Osteoblast (primary cell): ENCODE results near the gene ADARB2. TPM values are rescaled to one million over a fixed set of nuclear protein-coding genes. Genes with fewer than 3 reads are reported as not detected.

Source experiments
- DNase-seq: peaks from one replicate; pipeline ENCODE4 v3.0.0; 2011; ENCODE audit warnings: low spot score, mixed read lengths; ENCODE audit not compliant: insufficient read length; ENCODE audit errors: missing footprints
- H2AFZ ChIP-seq: 2 replicates; pipeline ENCODE4 v1.6.0; 2011; ENCODE audit warnings: mild to moderate bottlenecking, low read length
- H3K27ac ChIP-seq: 2 replicates; pipeline ENCODE4 v1.5.1; 2011; ENCODE audit warnings: mild to moderate bottlenecking, low read depth, low read length, moderate library complexity
- H3K27me3 ChIP-seq: 2 replicates; pipeline ENCODE4 v1.6.0; 2012; ENCODE audit warnings: mild to moderate bottlenecking, control low read depth, inconsistent platforms, low read length, moderate library complexity; ENCODE audit not compliant: insufficient read depth
- H3K36me3 ChIP-seq: 2 replicates; pipeline ENCODE4 v1.5.1; 2011; ENCODE audit warnings: mild to moderate bottlenecking, low read length, control low read depth, moderate library complexity; ENCODE audit not compliant: insufficient read depth
- H3K4me1 ChIP-seq: 2 replicates; pipeline ENCODE4 v1.5.1; 2011; ENCODE audit warnings: mild to moderate bottlenecking, low read length, control low read depth, moderate library complexity; ENCODE audit not compliant: insufficient read depth
- H3K4me2 ChIP-seq: 2 replicates; pipeline ENCODE4 v1.6.0; 2011; ENCODE audit warnings: mild to moderate bottlenecking, low read length; ENCODE audit not compliant: insufficient read depth
- H3K4me3 ChIP-seq: fragments of 200-600 bp; sonication (generic); 3 replicates; pipeline ENCODE4 v1.5.1; 2012; ENCODE audit warnings: mild to moderate bottlenecking, low read length, inconsistent platforms; ENCODE audit not compliant: insufficient read depth
- H3K79me2 ChIP-seq: 2 replicates; pipeline ENCODE4 v1.6.0; 2012; ENCODE audit warnings: mild to moderate bottlenecking, low read length, control low read depth, inconsistent platforms; ENCODE audit not compliant: insufficient read depth
- H3K9me3 ChIP-seq: 2 replicates; pipeline ENCODE4 v1.5.1; 2011; ENCODE audit warnings: low read depth, low read length, control low read depth
- H4K20me1 ChIP-seq: 2 replicates; pipeline ENCODE4 v1.6.0; 2012; ENCODE audit warnings: mild to moderate bottlenecking, low read length, control low read depth; ENCODE audit not compliant: insufficient read depth
- total RNA-seq: library from RNA; depleted of rRNA; stranded (reverse); fragments of >200 nt; gene quantifications from 2 replicates; pipeline ENCODE4 v1.2.3, GENCODE V29; 2012
- TF ChIP-seq, protein P1 (sequence below): IDR thresholded peaks from 2 replicates; pipeline ENCODE4 v1.5.1; 2011; ENCODE audit warnings: mild to moderate bottlenecking, low read depth, low read length, moderate library complexity; ENCODE audit errors: extremely low read depth

ADARB2 gene
- total RNA-seq, 1 donor = not detected

DNA sequence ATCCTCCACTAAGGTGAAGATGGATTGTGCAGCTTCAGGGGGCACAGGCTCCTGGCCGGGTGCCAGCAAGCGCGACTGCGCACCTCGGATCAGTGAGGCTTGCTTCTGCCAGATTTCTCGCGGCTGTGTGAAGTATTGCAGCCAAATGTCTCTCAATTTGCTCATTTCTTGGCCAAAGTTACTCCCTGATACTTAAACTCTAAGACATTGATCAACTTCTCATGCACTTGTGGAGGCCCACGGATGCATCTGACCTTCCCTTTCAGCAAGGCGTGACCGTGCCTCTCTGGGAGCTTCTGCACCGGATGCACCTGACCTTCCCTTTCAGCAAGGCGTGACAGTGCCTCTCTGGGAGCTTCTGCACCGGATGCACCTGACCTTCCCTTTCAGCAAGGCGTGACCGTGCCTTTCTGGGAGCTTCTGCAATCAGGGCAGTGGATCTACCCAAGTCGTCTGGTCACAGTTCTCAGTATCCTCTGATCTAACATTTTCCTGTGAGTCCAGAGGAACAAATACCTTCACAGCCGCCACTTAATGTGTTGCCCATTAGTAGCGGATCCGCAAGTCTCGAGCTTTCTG, 248.3 kb downstream of the ADARB2 start:
- no peak overlapping the region for H3K4me3 ChIP-seq
- no peak for DNase-seq
- no peaks in the 10 kb centered on the region for H3K4me1 ChIP-seq
- no peaks in the 10 kb centered on the region for H3K9me3 ChIP-seq
- no peaks in the 10 kb centered on the region for H3K36me3 ChIP-seq
- no peak overlapping the region for H3K27ac ChIP-seq
- H2AFZ ChIP-seq = no peak overlapping the region
- H4K20me1 ChIP-seq = no peaks in the 10 kb centered on the region
- TF ChIP-seq, protein P1, sequence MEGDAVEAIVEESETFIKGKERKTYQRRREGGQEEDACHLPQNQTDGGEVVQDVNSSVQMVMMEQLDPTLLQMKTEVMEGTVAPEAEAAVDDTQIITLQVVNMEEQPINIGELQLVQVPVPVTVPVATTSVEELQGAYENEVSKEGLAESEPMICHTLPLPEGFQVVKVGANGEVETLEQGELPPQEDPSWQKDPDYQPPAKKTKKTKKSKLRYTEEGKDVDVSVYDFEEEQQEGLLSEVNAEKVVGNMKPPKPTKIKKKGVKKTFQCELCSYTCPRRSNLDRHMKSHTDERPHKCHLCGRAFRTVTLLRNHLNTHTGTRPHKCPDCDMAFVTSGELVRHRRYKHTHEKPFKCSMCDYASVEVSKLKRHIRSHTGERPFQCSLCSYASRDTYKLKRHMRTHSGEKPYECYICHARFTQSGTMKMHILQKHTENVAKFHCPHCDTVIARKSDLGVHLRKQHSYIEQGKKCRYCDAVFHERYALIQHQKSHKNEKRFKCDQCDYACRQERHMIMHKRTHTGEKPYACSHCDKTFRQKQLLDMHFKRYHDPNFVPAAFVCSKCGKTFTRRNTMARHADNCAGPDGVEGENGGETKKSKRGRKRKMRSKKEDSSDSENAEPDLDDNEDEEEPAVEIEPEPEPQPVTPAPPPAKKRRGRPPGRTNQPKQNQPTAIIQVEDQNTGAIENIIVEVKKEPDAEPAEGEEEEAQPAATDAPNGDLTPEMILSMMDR = no peak
- no peak overlapping the region for H3K4me2 ChIP-seq
- H3K27me3 ChIP-seq = no peaks in the 10 kb centered on the region
- no peaks in the 10 kb centered on the region for H3K79me2 ChIP-seq

DNA sequence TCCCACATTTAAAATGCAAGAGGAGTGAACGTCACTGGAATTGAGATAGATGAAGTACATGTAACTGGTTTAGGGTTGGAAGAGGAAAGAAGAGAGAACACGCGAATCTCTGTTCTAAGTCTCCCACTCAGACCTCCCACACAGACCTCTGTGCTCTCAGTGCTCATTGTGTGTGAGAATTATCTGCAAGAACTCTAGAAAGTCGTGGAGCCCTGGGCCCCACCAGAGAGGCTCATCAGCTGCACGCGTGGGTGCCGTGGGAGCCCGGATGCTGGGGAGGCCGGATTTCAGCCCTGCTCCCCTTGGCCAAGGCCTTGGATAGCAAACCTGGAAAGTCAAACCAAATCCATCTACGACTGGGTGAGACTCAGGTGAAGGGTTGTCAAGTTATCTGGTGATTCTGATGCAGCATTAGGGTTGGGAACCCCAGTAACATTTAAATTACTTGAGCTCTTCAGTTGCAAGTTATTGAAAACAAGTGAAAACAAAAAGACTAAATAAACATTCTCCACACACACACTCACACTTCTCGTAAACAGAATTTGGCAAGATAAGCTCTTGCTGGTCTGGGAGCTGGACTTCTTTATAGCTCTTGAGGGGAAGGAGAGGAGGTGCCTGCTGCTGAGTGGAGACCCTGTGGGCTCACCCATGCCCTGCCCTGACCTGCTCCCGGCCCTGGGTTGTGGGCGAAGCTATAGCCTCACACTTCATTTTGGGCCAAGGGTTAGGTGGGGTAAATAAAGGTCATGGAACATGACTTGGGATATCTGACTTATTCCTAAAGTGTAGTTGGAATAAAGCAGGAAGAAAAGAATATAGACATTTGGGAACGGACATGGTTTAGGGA, 250.3 kb downstream of the ADARB2 start:
- no peaks in the 10 kb centered on the region for H3K4me1 ChIP-seq
- H3K9me3 ChIP-seq = no peaks in the 10 kb centered on the region
- no peak overlapping the region for H2AFZ ChIP-seq
- no peak for DNase-seq
- TF ChIP-seq, protein P1 = no peak
- no peaks in the 10 kb centered on the region for H3K27me3 ChIP-seq
- no peak overlapping the region for H3K4me3 ChIP-seq
- no peak overlapping the region for H3K4me2 ChIP-seq
- no peaks in the 10 kb centered on the region for H3K36me3 ChIP-seq
- no peaks in the 10 kb centered on the region for H3K79me2 ChIP-seq
- H4K20me1 ChIP-seq = no peaks in the 10 kb centered on the region
- H3K27ac ChIP-seq = no peak overlapping the region

- TF ChIP-seq, protein P1 = no peak
- H3K4me1 ChIP-seq = no peaks in the 10 kb centered on the region
- no peaks in the 10 kb centered on the region for H3K27me3 ChIP-seq
- H3K27ac ChIP-seq = no peak overlapping the region
- H3K36me3 ChIP-seq = no peaks in the 10 kb centered on the region
- DNase-seq = no peak
- no peaks in the 10 kb centered on the region for H4K20me1 ChIP-seq
- no peak overlapping the region for H3K4me2 ChIP-seq
- no peak overlapping the region for H3K4me3 ChIP-seq
- H3K9me3 ChIP-seq = no peaks in the 10 kb centered on the region
- H2AFZ ChIP-seq = no peak overlapping the region
- H3K79me2 ChIP-seq = no peaks in the 10 kb centered on the region
These were observed 252.0 kb downstream of the ADARB2 start for GRCh38 chr10:1485357-1485756.

GRCh38 chr10:1483826-1484225, 253.5 kb downstream of the ADARB2 start:
- Histone ChIP-seq H3K4me2 (no peak overlapping the region), H3K4me3 (no peak overlapping the region), H3K79me2 (no peaks in the 10 kb centered on the region), H3K4me1 (no peaks in the 10 kb centered on the region), H4K20me1 (no peaks in the 10 kb centered on the region), H3K27me3 (no peaks in the 10 kb centered on the region), H2AFZ (no peak overlapping the region), H3K36me3 (no peaks in the 10 kb centered on the region), H3K9me3 (no peaks in the 10 kb centered on the region), H3K27ac (no peak overlapping the region)
- no peak for DNase-seq
- TF ChIP-seq, protein P1 = no peak
